Tibial nerve (tissue), 4 donors: Measurements from ENCODE around the gene CACNA1G. TPM values are rescaled to one million over a fixed set of nuclear protein-coding genes. Genes with fewer than 3 reads are reported as not detected.

Source experiments
- DNase-seq, 2 donors: peaks; one replicate each; pipeline ENCODE4 v3.0.0-alpha.2; 2019; ENCODE audit warnings: low spot score in 2 of 2
- H3K27ac ChIP-seq, 4 donors: fragments of 200-600 bp; sonication (generic) in 3 of 4; one replicate each; pipeline ENCODE4 v1.5.1; 2017 to 2019; ENCODE audit warnings: mild to moderate bottlenecking in 1 of 4
- H3K27me3 ChIP-seq, 2 donors: fragments of 200-600 bp; sonication (generic) in 1 of 2; one replicate each; pipeline versions ENCODE4 v1.5.1 to v1.6.0; 2017 to 2019
- H3K36me3 ChIP-seq, 3 donors: fragments of 200-600 bp; sonication (generic); one replicate each; pipeline ENCODE4 v1.5.1; 2018 to 2019
- H3K4me1 ChIP-seq, 4 donors: fragments of 200-600 bp; sonication (generic) in 3 of 4; one replicate each; pipeline ENCODE4 v1.5.1; 2017 to 2019
- H3K4me3 ChIP-seq, 4 donors: fragments of 200-600 bp; sonication (generic) in 3 of 4; one replicate each; pipeline ENCODE4 v1.5.1; 2017 to 2019; ENCODE audit warnings: mild to moderate bottlenecking in 1 of 4, moderate library complexity in 1 of 4
- H3K9me3 ChIP-seq, 4 donors: fragments of 200-600 bp; sonication (generic) in 3 of 4; one replicate each; pipeline ENCODE4 v1.5.1; 2017 to 2019
- EP300 ChIP-seq, 2 donors: sonication (generic); formaldehyde crosslinking; IDR thresholded peaks; one replicate each; pipeline ENCODE4 v1.6.1; 2017; ENCODE audit warnings: antibody characterized with exemption in 2 of 2, mild to moderate bottlenecking in 1 of 2
- POLR2A ChIP-seq, 2 donors: fragments of 450-650 bp; IDR thresholded peaks; one replicate each; pipeline ENCODE4 v1.6.1; 2017; ENCODE audit warnings: antibody characterized with exemption in 2 of 2, mild to moderate bottlenecking in 2 of 2, moderate library complexity in 2 of 2
- WGBS, 2 donors: methylation state at CpG; one replicate each; pipeline ENCODE4 v1.1.5; 2018; 5-methylcytosine and 5-hydroxymethylcytosine counted together
- total RNA-seq, 4 donors: library from RNA; depleted of rRNA; stranded (reverse); fragments of >200 nt; gene quantifications; one replicate each; pipeline ENCODE4 v1.1.0, GENCODE V29; 2016
- TF ChIP-seq, protein P1 (sequence below), 5 experiments: fragments of 200-600 bp in 3 of 5; fragments of 450-650 bp in 2 of 5; sonication (generic) in 3 of 5; IDR thresholded peaks; one replicate each; pipeline ENCODE4 v1.5.1; 2016 to 2019; ENCODE audit warnings: antibody characterized with exemption in 5 of 5, mild to moderate bottlenecking in 3 of 5, moderate library complexity in 2 of 5

The CACNA1G gene
- total RNA-seq, 4 donors from 2014 or later, result 0.21 to 2.2 TPM; not detected in 2

DNA sequence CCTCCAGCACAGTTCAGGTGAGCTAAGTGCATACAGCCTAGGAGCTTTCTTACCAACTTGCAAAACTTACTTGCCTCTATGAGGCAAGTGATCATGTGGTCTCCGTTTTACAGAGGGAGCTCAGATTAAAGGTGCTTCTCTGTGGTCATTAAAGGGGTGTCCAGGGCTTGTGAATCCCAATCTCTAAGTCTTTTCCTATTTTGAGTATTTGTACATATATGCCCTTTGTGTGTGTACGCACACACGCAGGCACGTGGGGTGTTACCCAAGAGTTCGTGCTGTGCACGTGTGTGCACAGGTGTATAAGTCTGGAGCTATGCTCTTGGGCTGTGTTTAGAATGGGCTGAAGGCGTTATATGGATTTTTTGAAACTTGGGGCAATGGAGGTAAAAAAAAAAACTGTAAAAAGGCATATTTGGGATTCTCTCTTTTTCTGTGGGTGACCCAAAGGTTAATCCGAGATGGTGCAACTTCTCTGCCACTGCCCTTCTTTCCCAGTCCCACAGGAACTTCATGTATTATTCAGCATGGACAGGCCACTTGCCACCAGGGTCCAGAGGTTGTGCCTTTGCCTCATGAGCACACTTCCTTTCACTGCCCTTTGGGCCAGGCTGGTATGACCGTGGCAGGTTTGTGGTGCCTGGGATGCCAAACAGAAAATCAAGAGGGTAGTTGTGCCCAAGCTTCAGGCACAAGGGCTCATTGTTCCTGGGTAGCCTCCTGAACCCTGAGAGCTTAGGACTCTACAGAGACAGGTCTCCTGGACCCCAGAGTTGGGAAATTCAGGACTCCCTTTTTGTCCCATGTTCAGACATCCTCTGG lies 75.7 kb downstream of the CACNA1G start:
- Histone ChIP-seq H3K27ac (peak overlapping the region in 1 of 4 donors; percentile 79), H3K4me3 (no peak overlapping the region)
- no peak for DNase-seq

DNA sequence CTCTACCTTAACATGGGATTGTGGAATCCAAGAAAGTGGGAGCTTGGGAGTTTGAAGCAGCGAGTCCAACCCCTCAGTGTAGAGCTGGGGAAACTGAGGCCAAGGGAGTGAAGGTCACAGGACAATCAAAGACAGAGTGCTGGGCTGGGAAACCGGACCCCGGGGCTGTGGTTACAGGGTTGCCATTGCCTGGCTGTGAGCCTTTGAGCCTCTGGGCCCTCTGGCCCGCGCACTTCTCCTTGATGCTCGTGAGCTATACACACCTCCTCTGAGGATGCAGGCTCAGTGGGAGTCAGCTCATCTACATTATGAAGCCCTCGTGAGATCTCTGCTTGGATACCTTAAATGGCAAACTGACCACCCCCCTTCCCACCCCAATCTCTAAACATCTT lies 76.3 kb downstream of the CACNA1G start:
- Histone ChIP-seq H3K4me1 (peaks cover 0 to 51% (median 24%) of the 10 kb centered on the region in 4 donors), H3K4me3 (no peak overlapping the region), H3K9me3 (no peaks in the 10 kb centered on the region), H3K27me3 (peaks cover 0 to 43% of the 10 kb centered on the region in 2 donors), H3K36me3 (no peaks in the 10 kb centered on the region), H3K27ac (no peak overlapping the region)
- no peak for DNase-seq
- 87 to 90% methylated on average over 7 of the region's 7 CpGs for WGBS, 2 donors
- no peak for TF ChIP-seq EP300 (IDR thresholded peaks at IDR 0.05)
- TF ChIP-seq, protein P1, sequence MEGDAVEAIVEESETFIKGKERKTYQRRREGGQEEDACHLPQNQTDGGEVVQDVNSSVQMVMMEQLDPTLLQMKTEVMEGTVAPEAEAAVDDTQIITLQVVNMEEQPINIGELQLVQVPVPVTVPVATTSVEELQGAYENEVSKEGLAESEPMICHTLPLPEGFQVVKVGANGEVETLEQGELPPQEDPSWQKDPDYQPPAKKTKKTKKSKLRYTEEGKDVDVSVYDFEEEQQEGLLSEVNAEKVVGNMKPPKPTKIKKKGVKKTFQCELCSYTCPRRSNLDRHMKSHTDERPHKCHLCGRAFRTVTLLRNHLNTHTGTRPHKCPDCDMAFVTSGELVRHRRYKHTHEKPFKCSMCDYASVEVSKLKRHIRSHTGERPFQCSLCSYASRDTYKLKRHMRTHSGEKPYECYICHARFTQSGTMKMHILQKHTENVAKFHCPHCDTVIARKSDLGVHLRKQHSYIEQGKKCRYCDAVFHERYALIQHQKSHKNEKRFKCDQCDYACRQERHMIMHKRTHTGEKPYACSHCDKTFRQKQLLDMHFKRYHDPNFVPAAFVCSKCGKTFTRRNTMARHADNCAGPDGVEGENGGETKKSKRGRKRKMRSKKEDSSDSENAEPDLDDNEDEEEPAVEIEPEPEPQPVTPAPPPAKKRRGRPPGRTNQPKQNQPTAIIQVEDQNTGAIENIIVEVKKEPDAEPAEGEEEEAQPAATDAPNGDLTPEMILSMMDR (IDR thresholded peaks at IDR 0.05), result no peak
- TF ChIP-seq POLR2A (IDR thresholded peaks at IDR 0.05), result no peak

More for the DNA sequence above, 75.7 kb downstream of the CACNA1G start:
- peaks cover 0 to 48% (median 24%) of the 10 kb centered on the region in 4 donors for H3K4me1 ChIP-seq
- no peaks in the 10 kb centered on the region for H3K36me3 ChIP-seq
- WGBS, 2 donors, result 93 to 94% methylated on average over 9 of the region's 9 CpGs
- no peaks in the 10 kb centered on the region for H3K9me3 ChIP-seq
- peaks cover 0 to 49% of the 10 kb centered on the region in 2 donors for H3K27me3 ChIP-seq
- TF ChIP-seq POLR2A (IDR thresholded peaks at IDR 0.05) (no peak), EP300 (IDR thresholded peaks at IDR 0.05) (no peak)
- TF ChIP-seq, protein P1 (IDR thresholded peaks at IDR 0.05), result no peak

- 88 to 91% methylated on average over 7 of the region's 7 CpGs for WGBS, 2 donors
- H3K4me3 ChIP-seq, result no peak overlapping the region
- no peak overlapping the region for H3K27ac ChIP-seq
- peaks cover 0 to 51% (median 24%) of the 10 kb centered on the region in 4 donors for H3K4me1 ChIP-seq
- peaks cover 0 to 35% of the 10 kb centered on the region in 2 donors for H3K27me3 ChIP-seq
- TF ChIP-seq, protein P1 (IDR thresholded peaks at IDR 0.05), result no peak
- TF ChIP-seq POLR2A (IDR thresholded peaks at IDR 0.05) (no peak), EP300 (IDR thresholded peaks at IDR 0.05) (no peak)
- H3K9me3 ChIP-seq, result no peaks in the 10 kb centered on the region
- DNase-seq, result no peak
- H3K36me3 ChIP-seq, result no peaks in the 10 kb centered on the region
Observed at GRCh38 chr17:50637829-50638605, 77.5 kb downstream of the CACNA1G start.

DNA sequence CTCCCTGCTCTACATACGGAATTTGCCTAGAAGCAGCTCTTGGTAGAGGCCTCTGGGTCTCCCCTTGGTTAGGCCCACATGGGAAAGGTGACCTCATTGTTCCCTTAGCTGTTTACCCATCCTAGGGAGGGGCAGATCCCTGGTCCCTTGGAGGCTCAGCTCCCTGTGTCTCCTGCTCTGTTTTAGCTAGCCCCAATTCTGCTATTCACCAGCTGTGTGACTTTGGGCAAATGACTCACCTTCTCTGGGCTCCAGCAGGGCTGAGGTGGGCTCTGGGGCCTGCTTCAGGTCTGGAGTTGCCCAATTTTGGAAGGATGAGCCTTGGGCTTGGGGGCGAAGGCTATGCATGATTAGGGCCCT lies 78.1 kb downstream of the CACNA1G start:
- no peaks in the 10 kb centered on the region for H3K9me3 ChIP-seq
- TF ChIP-seq EP300 (IDR thresholded peaks at IDR 0.05) (no peak), POLR2A (IDR thresholded peaks at IDR 0.05) (no peak)
- TF ChIP-seq, protein P1 (IDR thresholded peaks at IDR 0.05), result no peak
- no peaks in the 10 kb centered on the region for H3K36me3 ChIP-seq
- H3K27me3 ChIP-seq, result peaks cover 0 to 31% of the 10 kb centered on the region in 2 donors
- H3K4me3 ChIP-seq, result no peak overlapping the region
- H3K4me1 ChIP-seq, result peaks cover 0 to 51% (median 24%) of the 10 kb centered on the region in 4 donors
- 59 to 62% methylated on average over 2 of the region's 2 CpGs for WGBS, 2 donors
- H3K27ac ChIP-seq, result peak overlapping the region in 1 of 4 donors; percentile 23
- DNase-seq, result no peak
